Measurements from ENCODE around the gene ZMYND12.

GRCh38 chr1:42420121-42420520, 35.7 kb downstream of the ZMYND12 start:
- no peak for TF ChIP-seq CTCF (IDR thresholded peaks at IDR 0.05; ENCODE audit: poor library complexity, severe bottlenecking)
- TF ChIP-seq RAD21 (conservative IDR thresholded peaks at IDR 0.05): no peak
- TF ChIP-seq REST (IDR thresholded peaks at IDR 0.05; ENCODE audit: borderline replicate concordance): no peak
- TF ChIP-seq EZH2 (IDR thresholded peaks at IDR 0.05; ENCODE audit: borderline replicate concordance, insufficient read depth, low read length, poor library complexity, severe bottlenecking): no peak
- no peak for TF ChIP-seq EP300 (conservative IDR thresholded peaks at IDR 0.05; ENCODE audit: poor library complexity, severe bottlenecking)
- TF ChIP-seq MXI1 (conservative IDR thresholded peaks at IDR 0.05; ENCODE audit: poor library complexity, severe bottlenecking): no peak
